ENCODE results near the gene SYNGR2.

Gene SYNGR2, protein sequence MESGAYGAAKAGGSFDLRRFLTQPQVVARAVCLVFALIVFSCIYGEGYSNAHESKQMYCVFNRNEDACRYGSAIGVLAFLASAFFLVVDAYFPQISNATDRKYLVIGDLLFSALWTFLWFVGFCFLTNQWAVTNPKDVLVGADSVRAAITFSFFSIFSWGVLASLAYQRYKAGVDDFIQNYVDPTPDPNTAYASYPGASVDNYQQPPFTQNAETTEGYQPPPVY

DNA sequence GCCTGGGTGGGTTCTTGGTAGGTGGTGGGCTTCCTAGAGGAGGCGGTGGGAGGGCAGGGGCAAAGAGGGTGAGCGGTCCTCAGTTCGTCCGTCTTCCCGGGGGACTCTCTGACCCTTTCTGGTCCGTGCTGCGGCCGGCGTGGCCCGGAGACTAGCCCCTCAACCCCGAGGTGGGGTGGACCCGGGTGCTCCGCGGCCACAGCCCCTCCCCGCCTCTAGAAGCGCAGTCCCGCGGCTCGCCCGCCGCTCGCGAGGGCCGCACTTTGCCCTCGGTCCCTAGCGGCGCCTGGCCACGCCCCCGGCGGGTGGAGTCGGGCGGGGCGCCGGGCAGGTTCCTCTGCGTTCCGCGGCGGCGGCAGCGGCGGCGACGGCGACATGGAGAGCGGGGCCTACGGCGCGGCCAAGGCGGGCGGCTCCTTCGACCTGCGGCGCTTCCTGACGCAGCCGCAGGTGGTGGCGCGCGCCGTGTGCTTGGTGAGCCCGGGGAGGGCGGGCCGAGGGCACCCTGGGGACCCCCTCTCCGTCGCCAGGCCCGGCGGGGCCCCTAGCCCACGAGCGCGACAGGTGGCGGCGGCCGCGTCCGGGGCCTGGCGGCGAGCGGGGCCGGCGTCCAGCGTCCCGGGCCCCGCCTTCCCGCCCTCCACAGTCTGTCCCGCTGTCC is at the start of gene SYNGR2:
TSS of gene SYNGR2 (plus strand) at position 340 of the 661 bp plus-strand sequence. CDS start at position 376, 36 bp downstream.
- DNase-seq, result peak; percentile 96

DNA sequence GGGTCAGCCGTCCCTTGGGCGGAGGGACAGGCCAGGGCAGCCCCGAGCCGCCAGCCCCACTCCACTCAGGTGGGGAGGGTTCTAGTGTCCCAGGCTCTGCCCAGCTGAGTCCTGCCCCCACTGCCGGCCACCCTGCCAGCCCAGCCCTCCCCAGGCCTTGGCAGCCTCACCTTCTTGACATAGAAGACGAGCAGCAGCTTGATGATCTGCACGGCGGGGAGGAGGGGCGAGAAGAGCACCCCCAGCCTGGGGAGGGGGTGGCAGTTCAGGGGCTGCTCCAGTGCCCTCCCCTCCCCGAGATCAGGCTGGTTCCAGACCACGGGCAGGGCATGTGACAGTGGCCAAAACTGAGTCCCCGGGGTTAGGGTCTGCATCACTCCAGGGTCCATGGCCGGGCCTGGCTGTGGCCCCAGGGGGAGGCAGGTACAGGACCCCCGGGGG is 49.6 kb upstream of the SYNGR2 start:
- no peak for DNase-seq

DNA sequence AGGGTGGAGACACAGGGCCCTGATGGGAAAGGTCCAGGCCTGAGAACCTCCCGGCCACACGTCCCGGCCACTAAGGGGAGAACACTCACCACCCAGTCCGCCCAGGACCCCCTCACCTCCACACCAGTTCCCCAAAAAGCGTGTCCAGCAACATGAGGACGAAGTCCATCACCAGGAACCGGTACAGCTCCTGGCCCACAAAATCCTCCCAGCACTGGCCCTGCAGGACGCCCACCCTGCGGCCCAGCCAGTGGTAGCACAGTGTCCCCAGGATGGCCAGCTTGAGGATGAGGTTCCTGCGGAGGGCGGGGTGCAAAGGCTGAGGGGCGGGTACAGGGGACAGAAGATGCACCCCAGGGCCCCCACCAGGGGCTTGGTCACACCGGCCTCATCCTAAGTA is 47.8 kb upstream of the SYNGR2 start:
- DNase-seq, result no peak

DNA sequence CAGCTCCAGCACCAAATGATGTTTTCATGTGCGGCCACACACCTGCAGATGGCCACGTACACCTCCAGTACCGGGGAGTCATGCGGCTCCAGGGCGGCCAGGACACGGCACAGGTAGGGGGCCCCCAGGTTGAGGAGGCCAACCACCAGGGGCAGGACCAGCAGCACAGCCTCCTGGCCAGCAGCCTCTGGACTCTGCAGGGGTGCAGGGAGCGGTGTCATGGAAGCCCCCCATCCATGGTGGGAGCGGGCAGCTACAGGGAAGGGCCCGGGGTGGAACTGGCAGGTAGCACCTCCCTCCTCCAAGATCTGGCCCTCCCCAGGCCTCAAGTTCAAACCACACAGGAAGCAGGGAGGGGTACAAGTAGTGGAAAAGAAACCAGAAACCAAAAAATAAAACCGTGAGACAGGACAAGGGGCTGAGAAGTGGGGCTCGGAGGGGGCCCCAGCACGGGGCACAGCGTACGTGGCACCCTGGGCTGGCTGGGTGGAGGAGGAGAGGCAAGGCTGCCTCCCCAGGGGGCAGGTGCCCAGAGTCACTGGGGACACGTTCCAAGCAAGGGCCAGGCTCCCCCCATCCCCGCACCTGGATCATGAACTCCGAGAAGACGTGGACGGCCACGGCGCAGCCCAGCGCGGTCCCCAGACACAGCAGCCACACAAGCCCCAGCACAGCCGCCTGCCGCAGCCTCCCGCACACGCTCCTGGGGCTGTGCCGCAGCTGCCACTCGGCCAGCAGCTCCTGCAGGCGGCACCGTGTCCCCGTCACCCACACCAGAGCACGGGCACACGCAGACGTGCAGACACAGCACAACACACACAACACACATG is 47.2 kb upstream of the SYNGR2 start:
- peak; percentile 71 for DNase-seq

DNA sequence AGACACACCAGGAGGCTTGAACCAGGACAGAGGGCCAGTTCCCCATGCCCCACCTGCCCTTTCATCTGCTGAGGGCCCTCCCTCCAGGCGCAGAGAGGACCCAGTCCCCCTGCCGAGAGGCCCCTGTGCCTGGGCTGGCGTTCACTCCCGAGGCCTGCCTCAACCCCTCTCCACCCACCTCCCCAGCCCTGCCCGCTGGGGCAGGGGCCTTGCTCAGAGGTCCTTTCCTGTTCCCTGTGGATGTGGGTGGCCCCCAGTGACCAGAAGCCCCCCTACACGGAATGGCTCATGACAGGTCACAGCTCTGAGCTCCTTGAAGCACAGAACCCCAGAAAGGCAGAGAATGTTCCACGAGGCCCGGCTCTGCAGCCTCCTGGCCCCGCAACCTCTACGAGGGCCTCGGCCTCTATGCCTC is 46.6 kb upstream of the SYNGR2 start:
- peak; percentile 64 for DNase-seq

DNA sequence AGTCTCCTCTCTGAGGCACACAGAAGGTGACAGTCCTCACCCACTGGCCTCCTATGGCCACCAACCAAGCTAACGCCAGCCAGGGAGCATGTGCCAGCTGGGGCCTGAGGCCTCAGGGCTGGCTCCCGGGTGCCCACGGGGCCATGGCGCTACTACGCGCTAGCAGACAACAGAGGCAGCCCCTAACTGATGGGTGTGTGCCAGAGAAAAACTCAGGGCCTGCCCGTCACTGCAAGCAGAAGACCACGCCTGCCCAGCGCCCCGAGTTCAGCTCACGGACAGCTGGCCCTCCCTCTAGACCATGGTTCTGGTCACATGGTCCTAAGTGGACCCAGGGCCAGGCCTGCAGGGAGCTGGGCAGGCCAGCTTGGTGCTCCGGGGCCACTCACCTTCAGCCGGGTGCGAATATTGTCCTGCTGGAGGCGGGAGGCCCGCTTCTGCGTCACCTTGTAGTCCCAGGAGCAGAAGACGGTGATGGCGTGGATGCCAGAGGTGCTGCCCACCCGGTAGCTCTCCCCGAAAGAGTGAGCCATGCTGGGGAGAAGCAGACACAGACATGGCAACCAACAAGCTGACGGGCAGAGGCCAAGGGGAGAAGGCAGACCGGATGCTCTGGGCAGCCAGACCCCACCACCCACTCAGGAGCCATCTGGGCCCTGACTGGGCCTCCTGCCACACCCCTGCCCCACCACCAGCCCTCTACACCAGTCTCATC is 46.0 kb upstream of the SYNGR2 start:
- DNase-seq, result no peak

DNA sequence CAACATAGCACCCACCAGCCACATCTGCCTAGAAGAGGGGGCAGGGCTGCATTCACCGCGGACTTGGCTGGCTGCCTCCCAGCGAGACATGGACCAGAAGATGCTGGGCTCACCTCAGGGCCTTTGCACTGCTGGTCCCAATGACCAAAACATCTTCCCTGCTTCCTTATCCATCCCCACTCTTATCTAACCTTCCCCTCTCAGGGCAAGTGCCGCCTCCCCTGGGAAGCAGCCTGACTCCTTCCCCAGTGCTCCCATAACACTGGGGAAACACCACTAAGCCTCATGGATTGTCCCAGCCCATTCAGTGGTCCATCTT is 45.5 kb upstream of the SYNGR2 start:
- DNase-seq, result no peak

DNA sequence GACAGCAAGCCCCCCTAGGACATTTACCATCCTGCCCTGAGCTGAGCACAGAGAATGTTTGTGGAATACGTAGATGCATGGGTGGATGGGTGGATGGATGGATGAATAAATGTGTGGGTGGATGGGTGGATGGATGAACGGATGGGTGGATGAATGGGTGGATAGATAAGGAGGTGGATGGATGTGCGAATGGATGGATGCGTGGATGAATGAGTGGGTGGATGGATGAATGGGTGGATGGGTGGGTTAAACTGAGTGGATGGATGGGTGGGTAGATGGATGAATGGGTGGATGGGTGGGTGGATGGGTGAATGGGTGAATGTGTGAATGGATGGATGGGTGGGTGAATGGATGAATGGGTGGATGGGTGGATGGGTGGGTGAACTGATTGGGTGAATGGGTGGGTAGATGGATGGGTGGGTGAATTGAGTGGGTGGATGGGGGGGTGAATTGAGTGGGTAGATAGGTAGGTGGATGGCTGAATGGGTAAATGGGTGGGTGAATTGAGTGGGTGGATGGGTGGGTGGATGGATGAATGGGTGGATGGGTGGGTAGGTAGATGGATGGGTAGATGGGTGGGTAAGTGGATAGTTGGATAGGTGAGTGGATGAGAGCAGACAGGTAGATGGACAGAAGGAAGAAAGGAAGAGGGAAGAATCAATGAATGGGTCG is 45.0 kb upstream of the SYNGR2 start:
- no peak for DNase-seq

DNA sequence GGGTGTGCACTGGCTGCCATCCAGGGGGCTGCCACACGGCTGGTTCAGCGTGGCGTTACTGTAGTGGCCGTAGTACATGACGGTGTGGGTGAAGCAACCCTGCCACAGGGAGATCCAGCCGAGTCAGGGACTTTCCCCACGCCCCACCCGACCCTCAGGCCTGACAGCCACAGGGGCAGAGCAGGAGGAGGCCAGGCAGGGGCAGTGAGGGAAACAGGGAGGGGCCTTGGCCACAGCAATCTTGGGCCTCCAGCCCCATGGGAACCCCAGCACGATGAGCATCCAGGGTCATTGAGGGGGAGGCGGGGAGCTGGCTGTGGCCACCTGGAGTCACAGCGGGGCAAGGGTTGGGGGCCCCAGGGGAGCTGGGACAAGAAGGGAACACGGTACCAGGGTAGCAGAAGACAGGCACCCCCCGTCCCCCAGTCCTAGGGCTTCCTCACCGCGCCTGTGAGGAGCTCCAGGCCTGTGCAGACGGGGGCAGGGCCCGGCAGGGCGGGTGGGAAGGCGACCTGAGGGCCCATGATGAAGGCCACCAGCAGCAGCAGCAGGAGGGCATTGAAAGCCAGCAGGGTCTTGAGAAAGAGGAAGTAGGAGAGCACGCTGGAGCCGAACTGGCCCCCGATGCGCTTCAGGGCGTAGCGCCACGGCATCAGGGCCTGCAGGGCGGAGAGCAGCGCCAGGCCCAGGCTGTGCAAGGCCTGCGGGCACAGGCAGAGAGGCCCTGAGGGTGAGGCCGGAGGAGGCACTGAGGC is 44.1 kb upstream of the SYNGR2 start:
- DNase-seq, result peak; percentile 64

DNA sequence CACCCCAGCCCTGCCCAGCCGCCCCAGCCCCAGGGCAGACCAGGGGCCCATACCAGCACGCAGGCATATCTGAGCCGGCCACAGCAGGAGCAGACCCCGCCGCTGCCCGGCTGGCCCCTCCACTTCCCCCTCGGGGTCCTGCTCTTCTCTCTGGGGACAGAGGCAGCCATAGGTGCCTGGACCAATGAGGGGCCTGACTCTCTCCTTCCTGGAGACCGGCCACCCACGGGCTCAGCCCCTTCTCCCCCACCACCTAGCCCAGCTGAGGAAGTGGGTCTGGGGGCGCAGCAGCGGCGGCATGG is 43.6 kb upstream of the SYNGR2 start:
- no peak for DNase-seq

DNA sequence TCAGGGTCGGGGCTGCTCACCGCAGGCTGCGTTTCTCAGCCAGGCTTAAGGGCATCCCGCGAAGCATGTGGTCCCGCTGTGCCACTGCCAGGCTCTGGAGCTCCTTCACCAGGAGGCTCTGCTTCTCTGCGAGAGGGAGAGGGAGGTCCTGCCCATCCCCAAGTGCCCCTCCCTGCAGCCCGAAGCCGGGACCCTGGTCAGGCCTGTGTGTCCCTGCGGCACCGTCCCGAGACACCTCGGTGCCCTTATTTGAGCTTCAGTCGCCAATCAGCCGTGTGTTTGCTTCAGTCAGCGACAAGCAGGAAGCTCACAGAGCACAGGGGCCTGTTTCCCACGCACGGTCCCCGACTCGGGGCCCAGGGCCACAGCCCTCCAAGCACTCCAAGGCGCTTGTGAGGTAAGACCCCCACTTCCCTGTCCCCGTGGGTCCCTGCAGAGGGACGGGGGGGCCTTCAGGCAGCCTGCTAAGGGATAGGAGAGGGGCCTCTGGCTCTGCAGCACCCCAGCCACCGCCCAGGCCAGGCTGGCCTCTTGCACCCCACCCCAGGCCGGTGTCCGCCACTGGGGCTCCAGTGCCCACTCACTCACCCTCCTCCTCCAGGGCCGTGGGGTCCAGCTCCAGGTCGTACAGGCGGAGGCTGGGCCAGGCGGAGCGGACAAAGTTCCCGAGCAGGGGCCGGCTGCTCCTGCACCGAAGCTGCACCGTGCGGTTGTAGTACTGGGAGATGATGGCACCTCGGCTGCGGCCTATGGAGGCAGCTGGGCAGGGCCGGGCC is 43.1 kb upstream of the SYNGR2 start:
- peak; percentile 74 for DNase-seq

DNA sequence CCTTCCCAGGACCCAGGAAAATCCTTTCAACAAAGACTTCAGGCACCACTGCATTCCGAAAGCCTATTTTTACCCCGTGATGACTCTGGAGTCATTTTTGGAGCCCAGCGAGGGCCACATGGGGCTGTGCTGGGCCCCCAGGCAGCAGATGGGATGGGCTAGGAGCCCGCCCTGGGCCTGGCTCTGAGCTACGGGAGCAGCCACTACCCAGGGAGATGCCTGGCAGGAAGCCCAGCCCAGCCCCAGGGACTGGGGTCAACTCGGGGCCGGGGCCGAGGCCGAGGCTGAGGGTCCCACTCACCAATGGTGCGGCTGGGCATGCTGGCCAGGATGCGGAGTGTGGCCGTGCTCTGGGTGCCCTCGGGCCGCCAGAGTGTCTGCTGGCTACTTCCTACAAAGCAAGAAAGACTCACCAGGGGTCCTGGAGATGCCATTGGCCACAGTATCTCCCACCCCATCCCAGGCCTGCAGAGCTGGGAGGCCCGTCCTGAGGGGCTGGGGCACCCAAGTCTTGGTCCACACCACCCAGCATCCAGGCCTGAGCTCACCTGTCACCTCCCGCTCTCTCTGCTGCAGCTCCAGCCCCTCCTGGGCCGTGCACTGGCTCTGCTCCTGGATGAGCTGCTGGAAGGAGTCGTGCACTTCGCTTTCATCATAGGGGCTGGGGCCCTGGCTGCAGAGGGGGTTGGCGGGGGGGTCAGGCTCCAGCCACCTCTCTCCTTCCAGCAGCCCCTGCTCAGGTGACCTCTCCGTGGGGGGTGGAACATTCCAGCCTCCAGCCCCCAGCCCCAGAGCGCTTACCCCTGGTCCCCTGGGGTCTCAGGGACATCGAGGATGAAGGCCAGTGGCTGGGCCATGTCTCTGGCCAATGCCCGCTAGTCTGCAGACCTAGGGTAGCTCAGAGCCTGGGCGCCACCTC is 42.1 kb upstream of the SYNGR2 start:
- peak; percentile 56 for DNase-seq

DNA sequence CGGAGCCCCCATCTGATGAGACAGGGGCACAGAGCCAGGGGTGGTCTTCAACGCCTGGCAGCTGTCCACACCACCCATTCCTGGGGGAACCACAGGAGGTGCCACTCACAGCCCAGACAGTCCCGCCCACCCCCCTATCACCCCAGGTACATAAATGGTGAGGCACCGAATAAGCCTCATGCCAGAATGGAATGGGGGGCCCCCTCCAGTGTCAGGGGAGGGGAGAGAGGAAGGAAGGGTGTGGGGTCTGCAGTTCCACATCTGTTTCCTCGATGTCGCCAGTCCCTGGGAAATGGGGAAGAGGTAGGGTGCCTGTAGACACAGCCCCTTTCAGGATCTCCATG is 41.5 kb upstream of the SYNGR2 start:
- DNase-seq, result no peak

DNA sequence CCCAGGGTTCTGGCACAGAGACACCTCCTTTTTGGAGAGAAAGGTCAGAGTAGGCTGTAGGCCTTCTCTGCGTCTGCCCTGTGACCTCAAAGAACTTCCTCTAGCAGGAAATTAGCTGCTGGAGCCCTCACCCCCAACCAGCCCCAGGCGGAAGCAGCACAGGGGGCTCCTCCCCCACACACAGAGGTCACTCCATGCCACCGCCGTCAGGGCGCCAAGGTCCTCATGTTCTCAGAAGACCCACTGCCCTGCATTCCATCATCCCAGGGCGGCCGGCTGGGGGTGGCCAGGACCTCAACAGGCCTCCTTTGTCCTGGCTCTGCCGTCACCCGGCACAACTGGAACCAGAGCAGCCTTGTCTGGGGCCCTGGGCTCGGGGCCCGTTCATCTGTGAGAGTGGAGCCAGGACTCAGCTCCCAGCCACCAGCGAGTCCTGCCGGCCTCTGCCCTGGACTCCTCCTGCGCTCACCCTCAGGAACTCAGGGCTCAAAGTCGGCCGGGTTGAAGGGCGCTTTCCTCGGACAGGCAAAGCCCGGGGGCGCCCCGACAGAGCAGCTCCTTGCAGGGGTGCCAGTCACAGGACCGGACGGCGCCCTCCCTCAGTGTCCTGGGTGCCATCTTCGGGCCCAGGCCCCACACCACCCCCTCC is 41.0 kb upstream of the SYNGR2 start:
- peak; percentile 80 for DNase-seq

DNA sequence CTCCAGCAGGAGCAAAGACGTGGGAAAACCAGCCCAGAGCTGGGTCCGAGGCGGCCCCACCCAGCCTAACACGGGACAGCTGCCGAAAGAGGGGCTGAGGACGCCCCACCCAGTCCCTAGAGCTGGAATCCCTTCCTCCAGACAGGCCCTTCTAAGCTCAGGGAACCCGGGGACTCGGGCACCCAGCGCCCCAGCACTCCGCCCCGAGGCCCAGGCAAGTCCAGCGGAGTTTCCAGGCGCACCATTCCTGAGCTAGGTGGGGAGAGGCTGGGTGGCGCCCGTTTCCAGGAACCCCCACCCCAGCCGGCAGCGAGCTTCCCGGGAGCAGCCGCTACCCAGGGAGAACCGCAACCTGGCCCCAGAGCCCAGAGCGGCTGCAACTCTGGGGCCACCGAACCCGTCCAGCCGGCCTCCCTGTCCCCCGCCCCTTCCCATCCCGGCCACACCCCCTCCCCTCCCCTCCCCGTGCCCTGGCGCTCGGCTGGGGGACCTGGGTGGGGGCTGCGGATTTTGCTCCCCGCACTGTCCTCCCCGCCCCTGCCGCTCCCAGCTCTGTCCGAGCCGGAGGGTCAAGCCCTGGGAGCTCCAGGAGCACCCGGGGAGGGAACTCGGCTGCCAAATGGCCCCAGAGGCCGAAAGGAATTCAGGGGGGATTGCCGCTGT is 40.4 kb upstream of the SYNGR2 start:
- no peak for DNase-seq

DNA sequence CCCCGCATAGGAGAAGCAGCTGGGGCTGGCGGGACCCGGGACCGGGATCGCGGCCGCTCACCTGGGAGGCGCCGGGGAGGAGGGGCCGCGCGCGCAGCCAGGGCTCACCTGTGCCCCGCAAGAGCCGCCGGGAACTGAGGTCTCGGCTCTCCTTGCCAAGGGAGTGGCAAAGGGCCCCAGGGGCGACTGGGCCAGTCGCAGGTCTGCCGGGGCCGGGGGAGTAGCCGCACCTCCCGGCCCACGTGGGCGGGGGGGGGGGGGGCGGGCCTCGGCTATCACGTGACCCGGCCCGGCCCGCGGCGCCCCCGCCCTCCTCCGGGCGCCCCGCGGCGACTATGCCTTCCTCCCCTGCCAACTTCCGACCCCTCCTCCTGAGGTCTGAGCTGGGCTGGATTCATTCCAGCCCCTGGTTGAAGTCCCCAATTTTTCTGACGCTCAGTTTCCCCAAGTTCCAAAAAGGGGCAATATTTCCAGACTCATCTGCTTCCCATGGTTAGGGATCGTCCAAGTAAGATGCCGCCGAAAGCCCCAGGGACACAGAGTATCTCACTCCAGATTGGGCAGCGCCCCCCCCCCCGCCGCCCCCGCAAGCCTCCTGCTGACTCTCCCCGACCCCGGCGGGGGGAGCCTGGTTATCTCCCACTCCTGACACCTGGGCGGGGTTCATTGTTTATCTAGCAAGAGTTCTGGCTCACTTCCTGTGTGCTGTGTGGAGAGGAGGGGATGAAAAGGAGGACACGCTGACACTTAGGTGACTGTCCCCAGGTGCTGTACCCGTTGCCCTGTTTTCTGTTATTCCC is 39.6 kb upstream of the SYNGR2 start, which contains the start of gene TMC6:
TSS of gene TMC6 (minus strand) at position 205 of the 800 bp plus-strand sequence. CDS start 1,923 bp downstream, outside the sequence.
- peak; percentile 80 for DNase-seq

DNA sequence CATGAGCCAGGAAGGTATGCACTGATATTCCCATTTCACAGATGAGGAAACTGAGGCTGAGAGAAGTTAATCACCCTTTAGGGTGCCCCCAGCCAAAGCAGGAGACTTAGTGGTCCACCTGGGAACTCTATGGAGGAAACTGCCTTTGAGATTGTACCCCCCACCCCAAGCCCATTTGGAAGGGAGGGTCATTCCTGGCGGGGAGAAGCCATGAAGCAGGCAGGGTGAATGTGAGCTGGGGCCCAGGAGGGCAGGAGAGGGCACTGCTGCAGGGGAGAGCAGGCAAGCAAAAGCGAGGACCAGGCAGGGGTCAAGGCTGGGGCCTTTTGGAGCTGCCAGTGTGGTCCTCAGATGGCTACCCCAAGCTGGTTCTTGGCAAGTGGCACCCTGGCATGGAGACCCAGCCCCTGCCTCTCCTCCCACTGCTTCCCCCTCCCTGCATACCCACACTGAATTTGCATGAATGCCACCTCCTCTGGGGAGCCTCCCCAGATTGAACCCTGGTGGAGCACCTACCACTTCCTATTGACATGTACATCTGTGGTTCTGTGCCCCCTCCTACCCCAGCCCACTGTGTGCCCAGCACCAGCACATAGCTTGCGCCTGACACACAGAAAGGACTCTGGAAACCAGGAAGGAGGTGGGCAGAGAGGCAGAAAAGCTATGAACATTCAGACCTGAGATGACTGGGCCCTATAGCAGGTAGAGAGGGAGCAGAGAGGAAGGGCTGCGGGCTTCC is 38.9 kb upstream of the SYNGR2 start:
- DNase-seq, result peak; percentile 63

DNA sequence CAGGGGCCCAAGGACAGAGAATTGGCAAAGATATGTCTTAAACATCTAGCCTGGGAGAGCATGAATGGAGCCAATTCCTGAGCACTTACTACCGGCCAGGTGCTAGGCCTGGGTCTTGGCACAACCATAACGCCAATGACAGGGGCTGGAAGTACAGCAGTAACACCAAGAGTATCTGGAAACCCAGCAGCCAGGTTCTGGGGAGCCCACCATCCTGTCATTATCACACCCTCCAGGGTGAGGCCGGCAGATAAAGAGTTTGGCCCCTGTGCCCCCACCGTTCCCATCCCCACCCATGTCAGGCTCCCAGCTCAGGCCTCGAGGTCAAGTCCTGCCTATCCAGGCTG is 38.3 kb upstream of the SYNGR2 start:
- no peak for DNase-seq

All from activated CD8-positive, alpha-beta memory T cell treated with anti-CD3 and anti-CD28 coated beads, Interleukin-2, amount 50 U/mL, for 48 hours (primary cell).